RCC 7860 (cell line): ENCODE data around the gene TAS2R43.
"Not testable (repeated sequence)": the region's sequence is repeated elsewhere in the genome, so short reads cannot be mapped to it uniquely, and the experiment has no call there.

Experiments used
- DNase-seq: peaks from one replicate; pipeline ENCODE4 v3.0.0-alpha.2; 2015; ENCODE audit warnings: low spot score
- FAIRE-seq: peaks from 2 replicates; lab custom pipeline; 2012; peaks lifted over from hg19 to GRCh38; lab: Jason Lieb, UNC

TAS2R43 gene

GRCh38 chr12:11062194-11062593 lies 29.9 kb downstream of the TAS2R43 start, which contains the start of gene TAS2R46:
Gene TAS2R46 (minus strand): TSS chr12:11062294. CDS start chr12:11062294, 0 bp downstream.
- not testable (repeated sequence) for FAIRE-seq, DNase-seq

DNA sequence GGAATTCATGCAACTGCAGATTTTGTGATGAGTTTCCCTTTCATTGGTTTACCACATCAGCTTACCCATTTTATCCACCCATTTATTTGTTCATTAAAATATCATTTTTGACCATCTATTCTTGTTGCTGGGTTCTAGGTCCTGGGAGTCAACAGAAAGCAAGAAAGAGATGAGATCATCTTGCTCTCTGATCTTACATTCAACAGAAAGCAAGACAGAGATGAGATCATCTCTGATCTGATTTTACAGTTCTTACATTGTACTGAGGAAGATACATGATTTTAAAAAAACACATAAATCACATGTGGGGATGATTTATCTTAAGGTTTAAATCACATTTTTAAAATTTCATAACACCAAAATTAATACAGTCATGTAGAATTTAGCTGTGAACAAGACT lies 32.3 kb downstream of the TAS2R43 start:
- no peak for FAIRE-seq
- DNase-seq = no peak

- DNase-seq (no peak), FAIRE-seq (no peak)
Measured at GRCh38 chr12:11059041-11059440, 33.1 kb downstream of the TAS2R43 start.

DNA sequence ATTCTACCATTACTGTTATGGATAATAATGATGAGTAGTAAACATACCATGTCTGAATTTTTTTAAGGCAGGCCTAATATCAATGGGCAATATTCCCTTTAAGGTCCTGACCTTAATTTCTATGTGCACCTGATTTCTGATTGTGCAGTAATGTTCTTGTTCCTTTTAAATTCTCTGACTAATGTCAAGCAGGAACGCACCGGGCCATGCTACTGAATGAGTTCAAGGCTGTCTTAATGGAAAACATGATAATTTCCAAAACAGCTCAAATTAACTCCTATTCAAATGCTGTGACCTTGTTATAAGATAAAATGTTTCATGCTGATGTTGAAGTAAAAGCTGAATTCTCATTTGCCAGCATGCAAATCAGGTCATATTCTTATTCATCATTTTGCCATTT lies 36.8 kb downstream of the TAS2R43 start:
- DNase-seq (no peak), FAIRE-seq (no peak)

DNA sequence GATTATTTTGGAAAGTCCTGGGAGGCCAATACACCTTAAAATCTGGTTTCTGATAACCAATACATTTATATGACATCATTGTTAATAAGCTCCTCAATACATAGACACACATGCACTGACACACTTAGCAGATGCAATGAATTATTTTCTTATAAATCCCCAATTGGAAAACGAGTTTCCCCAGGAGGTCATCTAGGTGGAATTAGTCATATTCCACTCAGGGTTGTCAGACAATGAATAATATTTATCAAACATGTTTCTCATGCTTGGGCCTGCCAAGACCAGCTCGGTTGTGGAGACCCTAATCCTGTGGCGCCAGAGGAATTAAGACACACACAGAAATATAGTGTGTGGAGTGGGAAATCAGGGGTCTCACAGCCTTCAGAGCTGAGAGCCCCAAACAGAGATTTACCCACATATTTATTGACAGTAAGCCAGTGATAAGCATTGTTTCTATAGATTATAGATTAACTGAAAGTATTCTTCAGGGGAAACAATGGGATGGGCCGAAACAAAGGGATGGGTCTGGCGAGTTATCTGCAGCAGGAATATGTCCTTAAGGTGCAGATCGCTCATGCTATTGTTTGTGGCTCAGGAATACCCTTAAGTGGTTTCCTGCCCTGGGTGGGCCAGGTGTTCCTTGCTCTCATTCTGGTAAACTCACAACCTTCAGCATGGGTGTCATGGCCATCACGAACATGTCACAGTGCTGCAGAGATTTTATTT lies 42.1 kb downstream of the TAS2R43 start:
- DNase-seq, FAIRE-seq: not testable (repeated sequence)

DNA sequence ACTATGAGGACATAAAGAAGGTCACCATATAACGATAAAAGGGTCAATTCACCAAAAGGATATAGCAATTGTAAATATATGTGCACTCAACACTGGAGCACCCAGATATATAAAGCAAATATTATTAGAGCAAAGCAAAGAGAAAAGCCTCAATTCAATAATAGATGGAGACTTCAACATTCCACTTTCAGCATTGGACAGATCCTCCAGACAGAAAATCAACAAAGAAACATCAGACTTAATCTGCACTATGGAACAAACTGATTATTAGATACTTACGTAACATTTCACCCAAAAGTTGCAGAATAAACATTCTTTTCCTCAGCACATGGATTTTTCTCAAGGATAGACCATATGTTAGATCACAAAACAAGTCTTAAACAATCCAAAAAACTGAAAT lies 50.7 kb downstream of the TAS2R43 start:
- DNase-seq, FAIRE-seq: not testable (repeated sequence)
